Neural crest cell (in vitro differentiated cells): ENCODE data around the gene SPATS2L. TPM values are rescaled to one million over a fixed set of nuclear protein-coding genes. Genes with fewer than 3 reads are reported as not detected.

Experiments
- DNase-seq: peaks from one replicate; pipeline ENCODE4 v3.0.0; 2021; ENCODE audit warnings: low read depth, mixed read lengths, low spot score
- H3K27ac Mint-ChIP-seq: one replicate; pipeline ENCODE4 v1.8.0; 2021; ENCODE audit warnings: mild to moderate bottlenecking, mixed read lengths; ENCODE audit not compliant: unreplicated experiment
- H3K27me3 Mint-ChIP-seq: 2 replicates; pipeline ENCODE4 v1.8.0; 2021; ENCODE audit warnings: low read depth, mild to moderate bottlenecking, mixed read lengths
- H3K36me3 Mint-ChIP-seq: 2 replicates; pipeline ENCODE4 v1.8.0; 2021; ENCODE audit warnings: low read depth, mild to moderate bottlenecking, mixed read lengths
- H3K4me1 Mint-ChIP-seq: 2 replicates; pipeline ENCODE4 v1.8.0; 2021; ENCODE audit warnings: mixed read lengths
- H3K4me3 Mint-ChIP-seq: one replicate; pipeline ENCODE4 v1.8.0; 2021; ENCODE audit warnings: mild to moderate bottlenecking, mixed read lengths
- H3K9me3 Mint-ChIP-seq: 2 replicates; pipeline ENCODE4 v1.8.0; 2021; ENCODE audit warnings: mixed read lengths
- total RNA-seq: library from RNA; stranded (reverse); gene quantifications from 2 replicates; pipeline ENCODE4 v1.2.1, GENCODE V29; 2021
- TF ChIP-seq, protein P1 (sequence below): fragments of 200-600 bp; sonication (generic); conservative IDR thresholded peaks from 2 replicates; pipeline ENCODE4 v1.5.0; 2021; ENCODE audit warnings: antibody characterized with exemption, mild to moderate bottlenecking

Gene SPATS2L
- total RNA-seq, 1 donor from 2014 or later = 24.9 TPM

DNA sequence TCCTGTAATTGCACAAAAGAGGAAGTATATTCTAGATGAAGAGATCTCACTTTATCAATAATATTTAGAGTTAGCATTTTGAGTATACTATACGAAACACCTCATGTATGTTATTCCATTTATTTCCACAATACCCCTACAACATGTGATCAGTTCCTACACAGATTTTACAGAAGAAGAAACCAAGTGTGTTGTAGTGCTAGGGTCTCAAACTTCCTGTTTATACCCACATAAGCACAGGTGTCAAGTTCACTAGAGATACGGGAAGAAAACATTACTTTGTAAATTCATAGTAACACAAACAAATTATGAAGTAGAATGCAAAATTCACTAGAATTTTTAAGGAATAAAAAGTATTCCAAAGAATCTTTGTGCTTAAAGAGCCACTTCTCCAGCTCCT, 157.0 kb downstream of the SPATS2L start:
- no peak for DNase-seq
- Mint-ChIP-seq H3K4me3 (no peak overlapping the region), H3K27ac (no peak overlapping the region), H3K36me3 (peaks cover 2% of the 10 kb centered on the region), H3K27me3 (no peaks in the 10 kb centered on the region), H3K4me1 (peaks cover 8% of the 10 kb centered on the region), H3K9me3 (no peaks in the 10 kb centered on the region)
- TF ChIP-seq, protein P1, sequence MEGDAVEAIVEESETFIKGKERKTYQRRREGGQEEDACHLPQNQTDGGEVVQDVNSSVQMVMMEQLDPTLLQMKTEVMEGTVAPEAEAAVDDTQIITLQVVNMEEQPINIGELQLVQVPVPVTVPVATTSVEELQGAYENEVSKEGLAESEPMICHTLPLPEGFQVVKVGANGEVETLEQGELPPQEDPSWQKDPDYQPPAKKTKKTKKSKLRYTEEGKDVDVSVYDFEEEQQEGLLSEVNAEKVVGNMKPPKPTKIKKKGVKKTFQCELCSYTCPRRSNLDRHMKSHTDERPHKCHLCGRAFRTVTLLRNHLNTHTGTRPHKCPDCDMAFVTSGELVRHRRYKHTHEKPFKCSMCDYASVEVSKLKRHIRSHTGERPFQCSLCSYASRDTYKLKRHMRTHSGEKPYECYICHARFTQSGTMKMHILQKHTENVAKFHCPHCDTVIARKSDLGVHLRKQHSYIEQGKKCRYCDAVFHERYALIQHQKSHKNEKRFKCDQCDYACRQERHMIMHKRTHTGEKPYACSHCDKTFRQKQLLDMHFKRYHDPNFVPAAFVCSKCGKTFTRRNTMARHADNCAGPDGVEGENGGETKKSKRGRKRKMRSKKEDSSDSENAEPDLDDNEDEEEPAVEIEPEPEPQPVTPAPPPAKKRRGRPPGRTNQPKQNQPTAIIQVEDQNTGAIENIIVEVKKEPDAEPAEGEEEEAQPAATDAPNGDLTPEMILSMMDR = no peak

DNA sequence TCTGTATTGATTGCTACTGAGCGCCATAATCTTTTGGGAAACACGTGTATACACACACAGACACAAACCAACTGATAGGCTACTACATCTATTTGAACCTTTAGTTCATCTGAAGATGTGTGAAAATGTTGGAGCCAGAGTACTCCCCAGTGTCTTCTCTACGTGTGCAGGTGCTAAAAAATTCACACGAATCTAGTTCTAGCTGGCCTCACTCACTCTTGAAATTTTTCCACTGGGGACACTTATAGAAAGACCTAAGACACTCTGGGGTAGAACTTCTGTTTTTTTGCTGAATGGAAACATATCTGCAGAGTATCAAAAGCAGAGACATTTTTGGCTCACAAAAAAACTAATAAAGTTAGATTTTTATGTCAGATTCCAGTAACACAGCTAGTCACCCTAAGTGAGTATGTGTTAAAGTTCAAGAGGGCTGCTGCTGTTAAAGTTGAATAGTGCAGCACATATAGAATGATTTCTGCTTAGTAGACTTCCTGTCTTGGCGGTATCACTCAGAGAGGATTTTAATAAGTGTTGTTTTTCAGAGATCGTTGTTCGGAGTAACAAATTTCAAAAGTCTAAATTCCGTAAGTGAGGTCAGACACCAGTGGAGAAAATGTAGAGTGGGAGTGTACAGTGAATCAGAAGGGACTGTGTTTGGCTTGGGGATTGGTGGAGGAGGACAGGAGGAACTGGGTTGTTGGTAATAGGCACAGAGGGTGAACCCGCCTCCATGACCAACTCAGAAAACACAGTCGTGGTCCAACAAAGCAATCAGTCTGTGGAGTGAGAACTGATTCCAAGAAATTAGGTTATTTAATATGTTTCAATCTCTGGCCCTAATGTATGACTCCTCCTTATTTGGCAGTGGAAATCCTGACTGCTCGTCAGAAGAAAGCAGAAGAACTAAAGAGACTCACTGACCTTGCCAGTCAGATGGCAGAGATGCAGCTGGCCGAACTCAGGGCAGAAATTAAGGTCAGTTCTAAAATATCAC, 160.2 kb downstream of the SPATS2L start:
- TF ChIP-seq, protein P1 = no peak
- Mint-ChIP-seq H3K4me1 (peaks cover 34% of the 10 kb centered on the region), H3K4me3 (no peak overlapping the region), H3K27ac (no peak overlapping the region), H3K27me3 (no peaks in the 10 kb centered on the region), H3K36me3 (peaks cover 4% of the 10 kb centered on the region), H3K9me3 (no peaks in the 10 kb centered on the region)
- no peak for DNase-seq

DNA sequence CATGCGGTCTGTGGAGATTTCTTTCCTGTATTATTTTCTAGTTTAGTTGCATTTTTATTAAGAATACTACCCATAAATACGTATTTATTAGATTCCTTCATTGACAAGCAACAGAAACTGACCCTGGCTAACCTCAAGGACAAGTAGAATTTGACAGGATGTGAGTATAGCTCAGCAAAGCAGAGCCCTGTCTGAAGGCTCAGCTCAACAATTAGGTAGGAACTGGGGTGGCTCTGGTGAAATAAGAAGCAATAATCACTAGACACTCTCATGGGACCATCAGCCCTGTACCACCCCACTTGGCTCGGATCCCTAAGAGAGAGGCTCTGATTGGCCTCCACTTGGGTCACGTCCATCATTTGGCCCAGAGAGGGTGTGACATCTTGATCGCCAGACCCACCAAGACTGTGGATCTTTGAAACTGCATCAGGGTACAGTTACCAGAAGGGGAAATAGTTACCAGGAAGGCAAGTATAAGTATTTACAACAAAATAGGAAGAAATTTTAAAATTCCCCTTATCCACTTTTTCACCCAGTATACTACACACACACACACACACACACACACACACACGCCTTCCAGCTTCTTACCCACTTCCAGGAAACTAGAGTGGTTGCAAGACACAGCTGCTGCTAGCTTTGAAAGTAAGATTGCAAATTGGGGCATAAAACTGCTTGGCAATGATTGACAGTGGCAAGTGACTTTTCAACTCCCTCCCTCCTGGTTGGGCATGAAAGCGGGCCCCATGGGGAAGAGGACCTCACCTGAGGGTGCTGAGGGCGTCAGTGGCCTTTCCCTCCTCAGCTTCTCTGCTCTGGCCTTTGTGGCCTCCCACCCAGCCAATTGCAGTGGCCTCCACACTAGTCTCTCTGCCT, 161.6 kb downstream of the SPATS2L start:
- DNase-seq = no peak
- Mint-ChIP-seq H3K27me3 (no peaks in the 10 kb centered on the region), H3K9me3 (no peaks in the 10 kb centered on the region), H3K36me3 (peaks cover 4% of the 10 kb centered on the region), H3K27ac (no peak overlapping the region), H3K4me3 (no peak overlapping the region), H3K4me1 (peaks cover 34% of the 10 kb centered on the region)
- TF ChIP-seq, protein P1 = no peak

DNA sequence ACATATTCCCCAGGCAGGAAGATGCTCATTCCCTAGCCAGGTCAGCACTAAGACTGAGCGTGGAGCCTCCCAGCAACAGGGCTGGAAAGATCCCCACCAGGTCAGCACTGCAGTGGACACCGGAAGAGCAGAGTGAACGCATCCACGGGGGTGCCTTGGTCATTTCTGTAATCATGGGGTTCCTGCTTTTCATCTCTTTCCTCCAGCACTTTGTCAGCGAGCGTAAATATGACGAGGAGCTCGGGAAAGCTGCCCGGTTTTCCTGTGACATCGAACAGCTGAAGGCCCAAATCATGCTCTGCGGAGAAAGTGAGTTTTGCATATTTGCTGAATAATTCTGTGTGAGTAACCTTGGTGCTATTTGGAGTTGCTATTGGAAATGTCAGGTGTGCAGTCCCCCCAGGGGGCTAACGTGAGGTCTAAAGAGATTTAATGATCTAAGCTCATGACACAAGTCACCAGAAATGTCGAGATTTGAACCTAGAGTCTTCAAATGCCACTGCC, 163.3 kb downstream of the SPATS2L start:
- Mint-ChIP-seq H3K27me3 (no peaks in the 10 kb centered on the region), H3K9me3 (no peaks in the 10 kb centered on the region), H3K4me3 (no peak overlapping the region), H3K4me1 (peaks cover 34% of the 10 kb centered on the region), H3K27ac (peak overlapping the region; percentile 91), H3K36me3 (peaks cover 4% of the 10 kb centered on the region)
- no peak for DNase-seq
- TF ChIP-seq, protein P1 = no peak

DNA sequence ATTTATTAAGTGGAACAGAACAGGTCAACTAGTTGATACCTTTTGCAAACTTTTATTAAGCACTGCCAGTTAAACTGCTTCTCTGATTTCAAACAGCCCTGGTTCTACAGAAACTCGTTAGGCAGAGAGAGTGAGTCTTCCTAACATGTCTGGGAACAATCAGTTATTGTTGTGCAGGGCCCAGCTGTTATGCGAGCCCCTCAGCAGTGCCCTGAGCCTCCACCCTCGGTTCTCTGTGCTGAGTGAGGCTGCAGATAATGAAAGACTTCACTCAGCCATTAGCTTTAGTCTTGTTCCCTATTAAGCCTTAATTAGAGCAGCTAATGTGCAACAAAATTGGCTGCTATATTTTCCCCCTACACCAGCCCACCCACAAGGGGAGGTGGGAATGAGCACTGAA, 163.7 kb downstream of the SPATS2L start:
- Mint-ChIP-seq H3K27ac (peak overlapping the region; percentile 91), H3K4me1 (peaks cover 34% of the 10 kb centered on the region), H3K27me3 (no peaks in the 10 kb centered on the region), H3K9me3 (no peaks in the 10 kb centered on the region), H3K36me3 (peaks cover 4% of the 10 kb centered on the region), H3K4me3 (no peak overlapping the region)
- no peak for DNase-seq
- TF ChIP-seq, protein P1 = no peak
